ENCODE results near the gene FN3K. TPM values are rescaled to one million over a fixed set of nuclear protein-coding genes. Genes with fewer than 3 reads are reported as not detected.

Gene FN3K
- polyA plus RNA-seq, 3 donors, result 0.15 TPM; not detected in 2

- H3K9ac ChIP-seq (ENCODE audit: insufficient read depth, low read length, poor library complexity, severe bottlenecking), result no peak overlapping the region
- H3K4me2 ChIP-seq (replicated peaks; ENCODE audit: extremely low read depth, low read length, poor library complexity, severe bottlenecking), result no peak overlapping the region
- H3K4me3 ChIP-seq (replicated peaks in 1 of 3; ENCODE audit: low read depth in 2 of 3, low read length in 3 of 3), result no peak overlapping the region
- H3K79me2 ChIP-seq (ENCODE audit: insufficient read depth, low read length), result no peaks in the 10 kb centered on the region
- no peak overlapping the region for H2AFZ ChIP-seq (ENCODE audit: insufficient read depth, low read depth, low read length, poor library complexity, severe bottlenecking)
- H3K4me3 Mint-ChIP-seq, result no peak overlapping the region
- H3K9me3 Mint-ChIP-seq, result peaks cover 0 to 2% (median 0%) of the 10 kb centered on the region in 7 donors
- H3K9me3 ChIP-seq (replicated peaks in 1 of 2; ENCODE audit: control insufficient read depth in 1 of 2, insufficient read depth in 1 of 2, low read length in 2 of 2), result no peaks in the 10 kb centered on the region
- H3K27ac Mint-ChIP-seq, result no peak overlapping the region
- no peak for DNase-seq
- no peak overlapping the region for H3K27ac ChIP-seq (ENCODE audit: low read depth in 1 of 2, low read length in 2 of 2)
- H3K36me3 ChIP-seq (replicated peaks in 1 of 2; ENCODE audit: control insufficient read depth in 1 of 2, insufficient read depth in 2 of 2, low read length in 2 of 2), result no peaks in the 10 kb centered on the region
- H3K36me3 Mint-ChIP-seq, result no peaks in the 10 kb centered on the region
- WGBS (ENCODE audit: insufficient coverage), result 90% methylated on average over 23 of the region's 25 CpGs
- H3K27me3 ChIP-seq (ENCODE audit: control insufficient read depth in 2 of 2, insufficient read depth in 2 of 2, low read length in 2 of 2), result no peaks in the 10 kb centered on the region
- TF ChIP-seq CTCF (IDR thresholded peaks at IDR 0.05), result no peak
- H3K27me3 Mint-ChIP-seq (ENCODE audit: low read depth in 3 of 3), result peaks cover 0 to 6% (median 4%) of the 10 kb centered on the region in 3 donors
- peaks cover 4% of the 10 kb centered on the region for H3K4me1 Mint-ChIP-seq
- intact Hi-C loops (cut with micrococcal nuclease), result no loop called here
- H3K4me1 ChIP-seq (ENCODE audit: control insufficient read depth in 1 of 2, insufficient read depth in 2 of 2, low read length in 2 of 2), result no peaks in the 10 kb centered on the region
- no peaks in the 10 kb centered on the region for H4K20me1 ChIP-seq (ENCODE audit: insufficient read depth, low read length)
These were observed 25.5 kb upstream of the FN3K start for GRCh38 chr17:82709676-82710498.

- 78% methylated on average over 22 of the region's 29 CpGs for whole genome bisulfite sequencing (ENCODE audit: insufficient coverage)
- H3K27me3 ChIP-seq (ENCODE audit: control insufficient read depth in 2 of 2, insufficient read depth in 2 of 2, low read length in 2 of 2), result no peaks in the 10 kb centered on the region
- no peak overlapping the region for H3K27ac Mint-ChIP-seq
- H3K27me3 Mint-ChIP-seq (ENCODE audit: low read depth in 3 of 3), result peaks cover 1 to 11% (median 6%) of the 10 kb centered on the region in 3 donors
- no peak overlapping the region for H3K9ac ChIP-seq (ENCODE audit: insufficient read depth, low read length, poor library complexity, severe bottlenecking)
- H3K9me3 Mint-ChIP-seq, result peaks cover 0 to 2% (median 0%) of the 10 kb centered on the region in 7 donors
- no peak for TF ChIP-seq CTCF (IDR thresholded peaks at IDR 0.05)
- H2AFZ ChIP-seq (ENCODE audit: insufficient read depth, low read depth, low read length, poor library complexity, severe bottlenecking), result no peak overlapping the region
- H3K79me2 ChIP-seq (ENCODE audit: insufficient read depth, low read length), result no peaks in the 10 kb centered on the region
- peaks cover 5% of the 10 kb centered on the region for H3K4me1 Mint-ChIP-seq
- H3K4me3 Mint-ChIP-seq, result no peak overlapping the region
- DNase-seq, result no peak
- no peaks in the 10 kb centered on the region for H3K9me3 ChIP-seq (replicated peaks in 1 of 2; ENCODE audit: control insufficient read depth in 1 of 2, insufficient read depth in 1 of 2, low read length in 2 of 2)
- no peak overlapping the region for H3K4me2 ChIP-seq (replicated peaks; ENCODE audit: extremely low read depth, low read length, poor library complexity, severe bottlenecking)
- H3K27ac ChIP-seq (ENCODE audit: low read depth in 1 of 2, low read length in 2 of 2), result no peak overlapping the region
- no peaks in the 10 kb centered on the region for H3K36me3 ChIP-seq (replicated peaks in 1 of 2; ENCODE audit: control insufficient read depth in 1 of 2, insufficient read depth in 2 of 2, low read length in 2 of 2)
- intact Hi-C loops (cut with micrococcal nuclease), result no loop called here
- no peaks in the 10 kb centered on the region for H4K20me1 ChIP-seq (ENCODE audit: insufficient read depth, low read length)
- no peak overlapping the region for H3K4me3 ChIP-seq (replicated peaks in 1 of 3; ENCODE audit: low read depth in 2 of 3, low read length in 3 of 3)
- H3K36me3 Mint-ChIP-seq, result no peaks in the 10 kb centered on the region
- peaks cover under 1% of the 10 kb centered on the region in 2 donors for H3K4me1 ChIP-seq (ENCODE audit: control insufficient read depth in 1 of 2, insufficient read depth in 2 of 2, low read length in 2 of 2)
These were observed 24.7 kb upstream of the FN3K start for GRCh38 chr17:82710499-82711232.
